HG02798 (cell line): ENCODE data around the gene ZBTB21.

Experiments
- ATAC-seq: cut with Tn5 transposase; IDR thresholded peaks from one replicate; pipeline ENCODE4 v1.9.1; 2021; ENCODE audit warnings: mild to moderate bottlenecking; ENCODE audit not compliant: unreplicated experiment, poor library complexity

ZBTB21 gene

DNA sequence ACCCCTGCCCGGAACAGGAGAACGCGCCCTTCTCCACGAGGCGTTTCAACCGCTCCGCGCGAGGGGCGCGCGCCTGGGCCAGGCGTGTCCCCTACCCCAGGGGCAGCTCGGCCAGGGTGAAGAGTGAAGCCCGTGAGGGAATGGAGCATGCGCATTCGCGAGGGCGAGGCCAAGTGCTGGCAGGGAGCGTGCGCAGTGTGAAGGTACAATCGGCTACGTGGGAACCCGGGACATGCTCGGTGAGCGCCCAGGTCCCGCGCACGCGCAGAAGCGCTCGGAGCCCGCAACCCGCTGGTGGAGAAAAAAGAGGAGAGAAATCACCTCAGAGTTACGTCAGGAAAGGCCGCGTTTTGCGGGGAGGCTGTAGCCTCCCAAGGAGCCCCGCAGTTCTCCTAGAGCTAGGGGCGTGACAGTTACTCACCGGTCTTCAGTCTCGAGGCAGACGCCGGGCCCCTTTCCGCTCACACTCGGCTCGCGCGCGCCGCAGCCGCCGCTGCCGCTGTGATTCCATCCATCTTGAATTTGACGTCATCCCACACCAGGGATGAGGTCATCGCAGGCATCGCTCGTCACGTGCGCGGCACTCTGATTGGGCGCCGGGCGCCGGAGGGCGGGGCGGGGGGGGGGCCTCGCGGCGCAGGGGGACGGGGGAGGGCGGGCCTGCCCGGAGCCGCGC, at the start of gene ZBTB21:
TSS of gene ZBTB21 (minus strand) at position 530 of the 676 bp plus-strand sequence. CDS start 16,265 bp downstream, outside the sequence.
- ATAC-seq: peak; percentile 70

DNA sequence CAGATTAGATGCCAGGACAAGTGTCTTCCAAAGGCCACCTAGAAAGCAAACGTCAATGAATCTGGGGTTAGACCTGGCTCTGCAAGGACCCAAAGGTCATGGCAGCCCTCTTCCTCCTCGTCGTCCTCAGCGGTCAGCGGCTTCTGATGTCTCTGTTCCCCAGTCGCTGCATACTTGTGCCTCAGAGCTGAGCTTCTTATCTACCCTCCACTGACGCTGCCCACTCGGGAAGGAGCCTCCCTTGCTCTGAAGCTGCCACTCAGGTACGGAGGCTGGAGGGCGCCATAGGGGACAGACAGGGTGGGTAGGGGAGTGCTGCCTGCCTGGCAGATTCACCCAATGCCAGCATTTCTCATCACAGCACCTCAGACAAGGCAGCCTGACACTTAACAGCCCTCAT, 49.6 kb upstream of the ZBTB21 start:
- no peak for ATAC-seq

DNA sequence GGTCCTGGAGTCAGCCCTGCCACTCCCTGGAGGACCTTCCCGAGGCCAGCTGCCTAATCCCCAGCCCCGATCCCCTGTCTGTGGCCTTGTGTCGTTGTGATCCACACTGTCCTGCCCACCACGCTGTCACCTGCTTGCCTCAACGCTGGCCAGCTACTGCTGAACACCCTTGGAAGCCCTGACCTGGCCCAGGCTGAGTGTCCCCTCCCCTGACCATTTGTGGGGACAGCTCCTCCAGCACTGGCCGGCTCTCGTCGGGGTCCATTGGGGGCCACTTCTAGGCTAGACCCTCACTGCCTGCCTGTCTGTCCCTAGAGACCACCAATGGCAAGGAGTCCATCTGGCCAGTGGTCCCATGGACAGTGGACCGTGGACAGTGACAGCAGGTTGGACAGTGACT, 49.0 kb upstream of the ZBTB21 start:
- no peak for ATAC-seq

DNA sequence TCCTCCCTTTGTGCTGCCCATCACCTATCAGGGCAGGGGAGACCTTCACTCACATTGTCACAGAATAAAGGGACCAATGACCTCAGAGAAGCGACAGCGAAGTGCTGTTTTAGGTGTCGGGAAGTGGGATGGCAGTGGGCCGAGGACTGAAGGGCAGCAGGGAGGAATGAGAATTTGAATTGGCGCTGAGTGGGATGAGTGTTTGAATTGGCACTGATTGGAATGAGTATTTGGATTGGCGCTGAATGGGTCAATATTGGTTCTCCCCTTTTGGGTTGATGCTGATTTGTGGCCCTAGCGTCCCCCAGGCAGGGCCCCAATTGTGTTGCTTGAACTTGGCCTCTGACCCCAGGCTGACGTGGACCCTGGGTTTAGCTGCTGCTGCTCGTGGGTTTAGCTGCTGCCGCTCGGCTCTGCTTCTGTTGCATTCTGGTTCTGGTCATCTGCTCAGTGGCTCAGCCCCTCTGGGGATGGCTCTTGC, 48.5 kb upstream of the ZBTB21 start:
- no peak for ATAC-seq

DNA sequence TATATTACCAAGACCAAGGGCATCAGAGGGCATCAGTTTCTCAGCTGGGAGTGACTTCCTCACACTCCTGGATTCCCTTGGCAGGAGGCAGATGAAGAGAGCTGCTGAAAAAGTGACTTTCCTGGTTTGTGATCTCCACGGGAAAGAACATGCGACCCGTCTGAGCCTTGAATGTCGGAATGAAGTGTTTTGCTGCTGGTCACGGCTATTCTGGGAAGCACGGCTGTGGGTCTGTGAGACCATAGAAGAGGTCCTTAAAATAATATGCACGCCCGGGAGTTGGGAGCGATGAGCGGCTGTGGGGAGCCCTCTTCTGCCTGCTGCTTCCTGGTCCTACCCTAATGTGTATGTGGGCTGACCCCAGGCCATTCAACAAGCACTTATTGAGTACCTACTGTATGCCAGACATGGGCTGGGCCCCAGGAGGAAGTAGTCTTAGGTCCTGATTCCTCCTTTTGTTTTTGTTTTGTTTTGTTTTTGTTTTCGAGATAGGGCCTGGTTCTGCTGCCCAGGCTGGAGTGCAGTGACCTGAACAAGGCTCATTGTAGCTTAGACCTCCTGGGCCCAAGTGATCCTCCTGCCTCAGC, 47.8 kb upstream of the ZBTB21 start:
- ATAC-seq: no peak

DNA sequence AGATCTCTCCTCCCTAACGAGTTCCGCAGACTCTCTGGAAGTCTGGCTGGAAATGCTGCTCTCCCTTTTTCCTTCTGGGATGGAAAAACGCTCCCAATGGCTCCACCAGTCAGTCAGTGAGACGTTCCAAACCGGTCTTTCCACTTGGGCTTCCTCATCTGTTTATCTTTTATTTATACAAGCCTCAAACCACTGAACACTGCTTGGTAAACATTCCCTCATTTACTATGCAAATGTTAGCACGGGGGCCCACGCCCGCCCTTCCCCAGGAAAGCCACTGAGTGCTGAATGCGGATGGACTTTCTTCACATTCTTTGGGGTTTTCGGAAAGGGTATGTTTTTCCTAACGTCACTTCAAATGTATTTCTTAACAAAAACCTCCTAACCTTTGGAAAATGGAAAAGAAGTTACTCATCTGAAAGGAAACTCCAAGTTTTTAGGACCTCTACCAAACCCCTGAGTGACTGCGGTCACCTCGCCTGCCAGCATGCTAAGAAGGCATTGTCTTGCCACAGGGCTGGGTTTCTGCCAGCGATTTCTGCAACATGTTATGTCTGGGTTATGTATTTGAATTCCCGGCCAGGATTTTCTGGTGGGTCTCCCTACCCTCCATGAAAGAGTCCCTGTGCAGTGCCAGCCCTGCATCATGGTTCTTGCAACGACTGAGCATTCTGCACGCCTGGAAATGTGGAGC, 47.0 kb upstream of the ZBTB21 start:
- no peak for ATAC-seq

DNA sequence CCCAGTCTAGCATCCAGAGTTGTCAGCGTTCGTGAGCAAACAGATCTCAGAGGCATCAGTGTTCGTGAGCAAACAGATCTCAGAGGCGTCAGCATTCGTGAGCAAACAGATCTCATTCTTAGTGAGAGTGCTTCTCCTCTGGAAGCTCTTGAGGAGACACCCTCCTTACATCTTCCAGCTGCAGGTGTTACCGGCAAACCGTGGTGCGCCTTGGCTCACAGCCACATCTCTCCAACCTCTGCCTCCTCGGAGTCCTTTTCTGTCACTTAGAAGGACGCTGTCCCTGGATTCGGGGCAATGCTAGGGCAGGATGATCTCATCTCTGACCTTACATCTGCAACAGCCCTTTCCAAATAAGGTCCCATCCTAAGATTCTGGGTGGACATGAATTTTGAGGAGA, 46.3 kb upstream of the ZBTB21 start:
- ATAC-seq: no peak

DNA sequence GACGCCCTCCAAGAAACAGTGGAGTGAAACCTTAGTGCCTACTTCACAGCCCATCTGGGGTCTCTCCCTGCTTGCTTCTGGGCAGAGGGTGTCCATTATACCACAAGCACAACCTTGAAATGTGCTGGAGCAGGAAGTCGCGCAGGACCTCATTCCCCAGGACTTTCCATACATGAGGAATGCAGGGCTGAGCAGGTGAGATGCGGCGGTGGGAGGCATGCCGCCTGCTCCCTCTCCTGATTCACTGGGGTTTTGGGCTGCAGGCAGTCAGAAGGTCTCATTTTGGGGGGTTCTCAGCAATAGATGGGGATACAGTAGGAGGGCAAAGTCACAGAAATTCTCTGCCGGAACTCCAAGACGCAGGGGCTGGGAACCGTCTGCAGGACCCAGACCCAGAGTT, 45.3 kb upstream of the ZBTB21 start:
- no peak for ATAC-seq

DNA sequence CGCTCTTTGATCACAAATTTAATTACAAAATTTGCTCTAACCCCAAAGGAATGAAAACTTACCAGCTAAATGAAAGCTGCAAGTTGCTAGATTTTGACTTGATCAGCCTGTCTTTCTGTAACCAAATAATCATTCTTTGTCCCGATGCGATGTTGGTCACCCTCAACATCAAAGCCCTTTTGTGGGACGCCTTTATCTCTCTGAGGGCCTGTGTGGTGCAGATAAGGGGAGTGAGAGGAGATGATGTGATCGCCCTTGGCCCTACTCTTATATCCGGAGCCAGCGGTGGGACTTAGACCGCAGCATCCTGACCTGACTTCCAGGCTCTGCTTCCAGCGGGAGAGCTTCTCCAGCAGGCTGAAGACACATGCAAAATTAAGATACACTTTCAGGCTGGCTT, 41.6 kb upstream of the ZBTB21 start:
- ATAC-seq: no peak

DNA sequence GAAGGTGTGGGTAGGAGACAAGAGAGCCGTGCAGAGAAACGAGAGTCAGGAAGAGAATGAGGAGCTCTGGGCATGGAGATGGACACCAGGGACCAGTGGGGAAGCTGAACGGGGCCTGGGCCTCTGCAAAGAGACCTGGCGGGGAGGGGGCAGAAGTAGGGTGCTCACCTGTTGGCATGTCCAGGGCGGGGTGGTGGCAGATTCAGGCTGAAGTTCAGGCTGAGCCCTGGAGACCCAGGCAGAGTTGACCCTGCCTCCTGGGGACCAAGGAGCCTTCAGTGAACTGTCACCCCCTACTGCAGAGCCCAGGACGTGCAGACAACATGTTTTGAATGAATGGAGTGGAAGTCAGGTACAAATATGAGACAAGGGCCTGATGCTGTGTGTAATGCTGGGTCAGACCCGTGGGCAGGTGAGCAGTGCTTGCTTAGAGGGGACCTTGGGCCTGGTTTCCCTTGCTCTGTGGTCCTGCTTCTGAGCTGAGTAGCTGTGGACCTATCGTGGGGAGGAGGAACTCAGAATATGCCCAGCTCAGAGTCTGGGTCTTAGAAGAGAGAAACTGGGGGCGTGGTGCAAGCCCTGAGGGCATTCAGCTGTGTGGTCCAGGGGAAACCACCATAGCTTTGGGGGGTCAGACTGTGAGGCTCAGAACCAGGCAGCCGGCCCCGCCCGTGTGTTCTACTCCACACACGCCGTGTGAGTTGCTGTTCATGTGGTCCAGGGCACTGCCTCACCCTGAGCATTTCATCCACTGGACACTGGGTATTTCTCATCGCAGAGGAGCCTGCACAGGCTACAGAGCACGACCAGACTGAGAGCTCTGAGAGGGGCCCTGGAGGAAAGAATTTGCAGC, 39.6 kb upstream of the ZBTB21 start:
- no peak for ATAC-seq

DNA sequence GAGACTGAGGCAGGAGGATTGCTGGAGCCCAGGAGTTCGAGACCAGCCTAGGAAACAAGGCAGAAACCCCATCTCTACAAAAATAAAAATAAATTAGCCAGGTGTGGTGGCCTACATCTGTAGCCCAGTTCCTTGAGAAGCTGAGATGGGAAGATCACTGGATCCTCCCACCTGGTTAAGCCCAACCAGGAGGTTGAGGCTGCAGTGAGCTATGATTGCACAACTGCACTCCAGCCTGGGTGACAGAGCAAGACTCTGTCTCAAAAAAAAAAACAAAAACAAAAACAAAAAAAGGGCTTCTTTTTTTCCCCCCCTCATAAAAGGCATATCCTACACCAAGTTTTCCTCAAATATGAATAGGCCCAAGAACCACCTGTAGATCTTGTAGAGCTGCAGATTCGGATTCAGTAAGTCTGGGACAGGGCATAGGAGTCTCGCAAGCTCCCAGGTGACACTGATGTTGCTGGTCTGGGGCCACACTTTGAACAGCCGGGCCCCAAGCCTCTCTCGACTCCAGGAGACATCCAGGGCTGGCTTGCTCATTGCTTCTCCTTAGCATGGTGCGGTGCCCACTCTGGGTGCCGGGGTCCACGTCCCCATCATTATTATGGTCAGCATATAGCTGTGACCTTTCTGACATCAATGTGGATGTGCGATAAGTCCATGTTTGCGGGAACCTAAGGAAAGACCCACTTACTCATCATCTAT, 38.9 kb upstream of the ZBTB21 start:
- ATAC-seq: no peak

DNA sequence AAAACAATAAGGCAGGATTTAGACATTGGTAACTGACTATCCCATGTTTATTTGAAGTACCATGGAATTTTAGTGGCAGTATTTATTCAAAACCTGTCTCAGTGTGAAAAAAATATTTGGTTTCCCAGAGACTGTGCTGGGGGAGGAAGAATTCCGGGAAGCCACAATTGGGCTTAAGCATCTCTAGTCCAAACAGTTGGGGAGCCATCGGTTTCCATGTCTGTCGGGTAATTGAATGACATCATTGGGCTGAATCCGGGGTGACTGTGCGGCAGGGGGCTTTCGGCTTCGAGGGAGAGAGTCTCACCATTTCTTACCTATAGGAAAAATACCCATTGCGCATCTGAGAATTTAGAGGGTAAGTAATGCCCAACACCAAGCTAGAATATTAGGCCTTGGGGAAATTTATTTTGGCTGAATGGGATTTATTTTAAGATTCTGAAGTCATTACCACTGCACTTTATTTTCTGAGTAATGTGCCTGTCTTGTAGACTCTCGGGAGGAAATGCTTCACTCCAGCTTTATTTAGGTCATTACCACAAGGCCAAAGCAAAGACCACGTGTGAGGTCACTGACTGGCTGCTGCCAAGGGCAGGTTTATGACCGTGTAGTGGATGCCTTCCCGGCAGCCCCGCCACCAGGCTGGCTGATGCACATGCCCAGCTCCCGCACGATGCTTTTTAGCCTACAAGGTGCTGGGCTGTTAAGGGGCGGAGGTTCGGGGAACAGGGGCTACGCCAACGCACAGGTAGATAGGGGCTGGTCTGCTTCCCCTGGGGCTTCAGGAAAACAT, 37.9 kb upstream of the ZBTB21 start:
- ATAC-seq: no peak

DNA sequence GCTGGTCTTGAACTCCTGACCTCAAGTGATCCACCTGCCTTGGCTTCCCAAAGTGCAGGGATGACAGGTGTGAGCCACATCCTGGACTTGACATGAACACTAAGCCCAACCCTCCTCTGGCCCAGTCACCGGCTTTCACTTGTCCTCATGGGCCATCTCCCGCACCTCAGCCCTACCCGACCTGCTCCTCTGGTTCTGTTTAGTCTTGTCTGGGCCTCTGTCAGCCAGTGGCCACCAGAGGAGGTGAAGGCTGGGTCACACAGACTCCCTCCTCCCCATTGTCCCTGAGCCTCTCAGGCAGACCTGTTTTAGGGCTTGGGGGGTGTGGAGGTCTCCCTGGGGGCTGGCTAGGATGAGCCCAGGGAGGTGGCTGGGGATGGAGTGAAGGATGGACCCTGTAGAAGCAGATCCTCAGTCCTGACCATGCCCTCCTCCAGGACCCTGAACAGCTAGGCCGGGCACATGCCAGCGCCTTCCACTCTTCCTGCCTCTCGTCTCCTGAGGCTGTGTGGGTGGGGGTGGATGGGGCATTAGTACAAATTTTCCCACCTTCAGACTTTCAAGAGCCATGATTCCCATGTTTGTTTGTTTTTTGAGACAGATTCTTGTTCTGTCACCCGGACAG, 34.8 kb upstream of the ZBTB21 start:
- ATAC-seq: no peak

DNA sequence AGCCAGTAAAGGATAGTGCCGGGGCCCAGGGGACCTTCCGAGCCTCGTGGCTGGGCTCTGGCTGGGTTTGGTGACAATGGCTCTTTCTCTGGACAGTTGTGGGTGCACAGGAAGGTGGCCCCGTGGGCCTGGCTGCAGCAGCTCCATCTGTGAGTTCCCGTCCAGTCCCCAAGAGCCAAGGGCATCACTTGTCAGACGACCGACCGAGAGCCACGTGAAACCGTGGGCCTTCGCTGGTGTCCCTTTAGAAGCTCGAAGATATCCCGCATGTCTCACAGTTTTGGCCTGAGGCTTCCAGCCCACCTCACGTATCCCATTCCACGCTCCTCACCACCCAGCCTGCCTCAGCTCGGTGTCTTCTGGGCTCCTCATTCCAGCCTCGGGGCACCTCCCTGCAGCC, 33.8 kb upstream of the ZBTB21 start:
- ATAC-seq: no peak

DNA sequence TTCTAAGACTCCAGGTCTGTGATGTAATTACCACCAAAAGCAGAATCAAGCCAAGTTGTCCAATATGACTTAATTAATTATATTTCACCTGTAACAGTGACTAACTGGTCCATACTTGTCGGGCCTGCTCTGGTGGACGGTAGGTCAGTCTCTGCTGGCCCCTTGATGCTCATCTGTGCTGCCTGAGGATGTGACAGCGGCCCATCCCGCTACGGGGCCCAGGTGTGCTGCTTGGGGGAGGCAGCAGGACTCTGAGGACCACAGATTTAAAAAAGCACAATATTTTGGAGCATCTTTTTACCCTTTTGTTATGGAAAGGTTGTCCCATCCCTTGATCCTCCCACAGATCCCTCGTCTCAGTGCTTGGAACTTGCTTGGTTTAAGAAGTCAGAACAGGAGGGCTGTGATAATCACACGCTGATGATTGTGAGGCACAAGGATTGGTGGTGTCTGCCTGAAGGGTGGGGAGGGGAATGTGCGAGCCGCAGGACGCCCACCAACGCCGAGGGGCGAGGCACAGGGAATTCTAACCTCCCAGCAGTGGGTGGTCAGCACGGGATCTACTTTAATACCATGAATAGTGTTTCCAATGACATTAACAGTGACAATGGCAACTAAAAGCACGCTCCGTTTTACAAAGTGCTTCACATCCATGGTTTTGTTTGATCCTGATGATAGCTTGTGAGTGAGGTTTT, 33.2 kb upstream of the ZBTB21 start:
- ATAC-seq: no peak

DNA sequence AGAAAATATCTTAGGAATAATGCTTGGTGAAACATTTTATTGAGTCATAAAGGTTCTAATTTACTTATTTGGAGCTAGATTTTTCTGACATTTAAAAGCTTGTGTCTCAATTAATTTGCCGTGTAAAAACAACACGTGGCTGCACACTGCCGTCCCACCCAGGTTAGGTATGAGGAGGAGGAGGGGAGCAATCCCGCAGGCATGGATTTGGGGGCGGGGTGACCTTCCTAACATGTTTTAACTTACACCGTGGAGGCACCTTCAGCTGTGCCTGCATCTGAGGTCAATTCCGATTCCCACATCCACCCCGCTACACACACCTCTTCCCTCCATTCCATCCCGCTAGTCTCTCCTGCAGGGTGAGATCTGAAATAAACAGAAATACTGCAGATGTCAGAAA, 32.5 kb upstream of the ZBTB21 start:
- ATAC-seq: no peak

DNA sequence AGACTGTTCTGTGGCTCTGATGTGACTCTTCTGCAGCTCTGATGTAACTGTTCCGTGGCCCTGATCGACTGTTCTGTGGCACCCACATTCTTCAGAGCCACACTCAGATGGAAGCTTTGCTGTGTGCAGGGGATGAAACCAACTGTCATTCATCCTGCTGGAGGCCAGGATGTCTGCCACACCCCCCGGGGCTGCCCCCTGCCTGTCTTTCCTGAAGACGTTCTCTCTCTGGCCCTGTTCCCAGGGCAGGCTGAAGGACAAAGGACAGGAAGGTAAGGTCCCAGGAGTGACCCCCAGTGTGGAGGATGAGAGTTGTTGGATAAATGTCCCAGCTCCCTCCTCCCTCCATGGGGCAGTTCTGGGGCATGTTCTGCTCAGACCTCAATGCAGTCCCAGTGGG, 31.6 kb upstream of the ZBTB21 start:
- ATAC-seq: no peak

DNA sequence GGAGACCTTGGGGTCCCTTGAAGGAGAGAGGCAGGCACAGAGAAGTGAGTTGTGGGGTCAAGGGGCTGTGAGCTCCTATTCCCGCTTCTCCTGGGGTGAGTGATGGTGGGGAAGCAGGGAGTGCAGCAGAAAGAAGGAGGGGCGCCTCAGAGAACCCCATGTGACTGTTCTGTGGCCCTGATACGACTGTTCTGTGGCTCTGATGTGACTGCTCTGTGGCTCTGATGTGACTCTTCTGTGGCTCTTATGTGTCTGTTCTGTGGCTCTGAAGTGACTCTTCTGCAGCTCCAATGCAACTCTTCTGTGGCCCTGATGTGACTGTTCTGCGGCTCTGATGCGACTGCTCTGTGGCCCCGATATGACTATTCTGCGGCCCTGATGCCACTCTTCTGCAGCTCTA, 31.1 kb upstream of the ZBTB21 start:
- ATAC-seq: no peak
